Measurements from ENCODE around the gene NIM1K.

- TF ChIP-seq CTCF (IDR thresholded peaks at IDR 0.05 in 4 of 5, conservative IDR thresholded peaks at IDR 0.05 in 1 of 5), result no peak
- TF ChIP-seq POLR2A (IDR thresholded peaks at IDR 0.05), result no peak
Measured at GRCh38 chr5:43232943-43233833, 41.2 kb downstream of the NIM1K start.

Measured in gastrocnemius medialis (tissue), 4 donors.